ENCODE data around the gene BCL3. TPM values are rescaled to one million over a fixed set of nuclear protein-coding genes. Genes with fewer than 3 reads are reported as not detected.

Gene BCL3
- total RNA-seq, 2 donors from 2014 or later: 81.5 to 103 TPM

- intact Hi-C loops (cut with DNase I, micrococcal nuclease): no loop called here
- DNase-seq: peak; percentile 93 to 98
- ATAC-seq: peak; percentile 72
Observed at GRCh38 chr19:44752816-44753625, 4.5 kb downstream of the BCL3 start.

- ATAC-seq: no peak
- intact Hi-C loops (cut with DNase I, micrococcal nuclease): no loop called here
Observed at GRCh38 chr19:44753626-44753931, 5.1 kb downstream of the BCL3 start.

GRCh38 chr19:44753932-44754749 is 5.6 kb downstream of the BCL3 start:
- ATAC-seq: peak; percentile 78
- peak; percentile 98 for DNase-seq
- intact Hi-C loops (cut with DNase I, micrococcal nuclease): no loop called here

More at GRCh38 chr19:44753626-44753931, 5.1 kb downstream of the BCL3 start:
- no peak for DNase-seq

- no peak for ATAC-seq
- no peak for DNase-seq
- intact Hi-C loops (cut with DNase I, micrococcal nuclease): no loop called here
Observed at GRCh38 chr19:44754750-44755080, 6.2 kb downstream of the BCL3 start.

DNA sequence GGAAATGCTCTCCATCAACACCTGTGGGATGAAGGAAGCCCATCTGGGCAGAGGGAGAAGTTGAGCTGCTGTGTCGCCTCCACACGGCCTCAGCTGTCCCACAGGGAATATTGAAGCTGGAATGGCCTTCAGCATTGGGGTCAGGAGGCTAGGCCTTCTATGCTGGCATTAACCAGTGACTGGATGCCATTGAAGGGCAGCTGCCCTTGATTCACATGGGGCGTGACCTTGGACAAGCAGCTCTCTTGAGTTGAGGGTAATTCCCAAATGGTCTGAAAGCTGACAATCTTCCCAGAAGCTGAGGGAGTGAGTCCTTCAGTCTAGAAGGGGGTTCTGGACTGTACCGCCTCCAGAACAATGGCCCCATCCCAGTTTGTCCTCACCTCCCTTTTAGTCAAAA is 6.7 kb downstream of the BCL3 start:
- DNase-seq (peak in 1 of 2 donors; percentile 29), ATAC-seq (no peak)
- intact Hi-C loops (cut with DNase I, micrococcal nuclease): no loop called here

GRCh38 chr19:44756089-44756562 is 7.6 kb downstream of the BCL3 start:
- intact Hi-C loops (cut with DNase I, micrococcal nuclease): no loop called here
- DNase-seq (peak in 1 of 2 donors; percentile 31), ATAC-seq (no peak)

DNA sequence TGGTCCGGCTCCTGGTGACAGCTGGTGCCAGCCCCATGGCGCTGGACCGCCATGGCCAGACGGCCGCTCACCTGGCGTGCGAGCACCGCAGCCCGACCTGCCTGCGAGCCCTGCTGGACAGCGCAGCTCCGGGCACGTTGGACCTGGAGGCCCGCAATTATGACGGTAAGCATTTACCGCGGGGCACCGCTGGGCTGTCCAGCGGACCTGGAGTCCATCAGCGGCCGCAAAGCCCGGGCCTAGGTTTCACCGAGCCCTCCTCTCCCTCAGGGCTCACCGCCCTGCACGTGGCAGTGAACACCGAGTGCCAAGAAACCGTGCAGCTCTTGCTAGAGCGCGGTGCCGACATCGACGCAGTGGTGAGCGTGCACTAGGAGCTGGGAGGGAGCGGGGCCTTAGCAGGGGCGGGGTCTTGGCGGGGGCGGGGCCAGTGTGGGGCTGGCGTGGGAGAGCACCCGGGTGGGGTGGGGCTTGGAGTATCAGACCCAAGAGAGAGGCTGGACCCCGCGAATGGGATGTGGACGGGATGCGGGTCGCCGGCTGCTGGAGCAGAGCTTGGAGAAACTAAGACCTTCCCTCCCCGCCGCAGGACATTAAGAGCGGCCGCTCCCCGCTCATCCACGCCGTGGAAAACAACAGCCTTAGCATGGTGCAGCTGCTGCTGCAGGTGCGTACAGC is 8.7 kb downstream of the BCL3 start:
- no peak for ATAC-seq
- peak; percentile 50 to 75 for DNase-seq
- intact Hi-C loops (cut with DNase I, micrococcal nuclease): no loop called here

DNA sequence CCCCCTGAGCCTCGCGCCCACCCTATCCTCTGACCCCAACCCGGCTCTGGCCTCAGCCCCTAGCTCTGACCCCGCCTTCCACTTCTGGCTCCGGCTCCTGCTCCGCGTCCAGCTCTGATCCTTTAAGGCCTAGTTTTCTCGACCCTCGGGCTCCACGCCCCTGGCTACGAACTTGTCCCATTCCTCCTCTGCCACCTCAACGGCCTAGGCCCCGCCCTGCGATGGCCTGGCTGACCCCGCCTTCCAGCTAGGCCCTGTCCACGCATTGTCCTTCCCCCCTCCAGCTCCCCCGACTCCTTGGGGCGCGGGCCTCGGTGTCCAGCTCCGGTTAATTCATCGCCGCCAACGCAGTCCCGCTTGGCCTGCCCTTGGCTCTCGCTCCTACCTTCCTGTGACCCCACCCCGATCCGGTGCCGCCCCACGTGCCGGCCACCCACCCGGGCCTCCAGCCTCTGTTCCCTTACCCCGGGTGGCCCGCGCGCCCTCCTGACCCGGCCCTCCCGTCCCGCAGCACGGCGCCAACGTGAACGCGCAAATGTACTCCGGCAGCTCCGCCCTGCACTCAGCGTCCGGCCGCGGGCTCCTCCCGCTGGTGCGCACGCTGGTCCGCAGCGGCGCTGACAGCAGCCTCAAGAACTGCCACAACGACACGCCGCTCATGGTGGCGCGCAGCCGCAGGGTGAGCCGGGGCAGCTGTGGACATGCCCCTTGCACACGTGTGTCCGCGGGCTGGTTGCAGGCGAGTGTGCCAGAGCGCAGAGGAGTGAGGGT is 9.4 kb downstream of the BCL3 start:
- no peak for ATAC-seq
- DNase-seq: peak in 1 of 2 donors; percentile 55
- intact Hi-C loops (cut with DNase I, micrococcal nuclease): no loop called here

- ATAC-seq (no peak), DNase-seq (no peak)
- intact Hi-C loops (cut with DNase I, micrococcal nuclease): no loop called here
Observed at GRCh38 chr19:44758596-44758995, 10.1 kb downstream of the BCL3 start.

- DNase-seq: peak in 1 of 2 donors; percentile 6
- intact Hi-C loops (cut with DNase I, micrococcal nuclease): no loop called here
- ATAC-seq: no peak
Observed at GRCh38 chr19:44759083-44759804, 10.7 kb downstream of the BCL3 start.

- intact Hi-C loops (cut with DNase I, micrococcal nuclease): no loop called here
- ATAC-seq: no peak
- DNase-seq: peak in 1 of 2 donors; percentile 4
Observed at GRCh38 chr19:44762038-44762437, 13.5 kb downstream of the BCL3 start.

GRCh38 chr19:44765033-44765948 is 16.8 kb downstream of the BCL3 start:
- intact Hi-C loops (cut with DNase I, micrococcal nuclease): no loop called here
- peak; percentile 92 for ATAC-seq

DNA sequence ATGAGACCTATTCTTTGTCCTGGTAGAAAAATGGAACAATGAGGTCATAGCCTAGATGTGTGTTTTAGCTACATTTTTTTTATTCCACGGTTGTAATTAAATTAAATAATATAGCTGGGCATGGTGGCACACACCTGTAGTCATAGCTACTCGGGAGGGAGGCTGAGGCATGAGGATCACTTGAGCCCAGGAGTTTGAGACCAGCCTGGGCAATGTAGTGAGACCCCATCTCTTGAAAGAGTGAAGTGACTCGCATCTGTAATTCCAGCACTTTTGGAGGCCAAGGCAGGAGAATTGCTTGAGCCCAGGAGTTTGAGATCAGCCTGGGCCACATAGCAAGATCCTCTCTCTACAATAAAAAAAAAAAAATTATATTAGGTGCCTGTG is 17.4 kb downstream of the BCL3 start:
- DNase-seq: no peak
- intact Hi-C loops (cut with DNase I, micrococcal nuclease): no loop called here
- no peak for ATAC-seq

More at GRCh38 chr19:44765033-44765948, 16.8 kb downstream of the BCL3 start:
- DNase-seq: peak; percentile 77 to 92

GRCh38 chr19:44767295-44768180 is 19.0 kb downstream of the BCL3 start:
- ATAC-seq (no peak), DNase-seq (no peak)
- intact Hi-C loops (cut with DNase I, micrococcal nuclease): no loop called here

GRCh38 chr19:44770550-44771257 is 22.2 kb downstream of the BCL3 start:
- intact Hi-C loops (cut with DNase I, micrococcal nuclease): loop anchor here (5.0 to 10.0 kb wide), 3 partner anchors 46 to 83 kb away; no protein-coding TSS in a partner anchor
- DNase-seq: peak; percentile 97 to 99
- ATAC-seq: peak; percentile 97
